HepG2 (cell line): ENCODE results near the gene SLC35B2. TPM values are rescaled to one million over a fixed set of nuclear protein-coding genes. Genes with fewer than 3 reads are reported as not detected.
A peak's percentile ranks its signal among the peaks of the same experiment; 100 is the strongest.

Experiments
- ARID3A ChIP-seq: IDR thresholded peaks from 2 replicates; pipeline ENCODE4 v1.6.1; 2012; ENCODE audit warnings: low read depth, low read length, improper control_type of control experiment
- CBX1 ChIP-seq: IDR thresholded peaks from one replicate; pipeline ENCODE4 v1.6.1; 2016; ENCODE audit warnings: antibody characterized with exemption, low read depth
- ETS1 ChIP-seq: sonication (generic); formaldehyde crosslinking; IDR thresholded peaks from 2 replicates; pipeline ENCODE4 v1.4.0; 2020; ENCODE audit warnings: missing genetic modification reagents
- HNF1A ChIP-seq, 2 experiments: sonication (generic) in 1 of 2; formaldehyde crosslinking in 1 of 2; IDR thresholded peaks; 2 replicates each; pipeline versions ENCODE4 v1.4.0 to v1.6.1; 2016 to 2020; ENCODE audit warnings: borderline replicate concordance in 1 of 2, low read depth in 1 of 2, mild to moderate bottlenecking in 1 of 2, missing genetic modification reagents in 1 of 2
- HOXA3 ChIP-seq: sonication (generic); formaldehyde crosslinking; IDR thresholded peaks from 2 replicates; pipeline ENCODE4 v1.5.0; 2020; ENCODE audit warnings: missing genetic modification reagents
- PAXIP1 ChIP-seq: sonication (generic); formaldehyde crosslinking; conservative IDR thresholded peaks from 2 replicates; pipeline ENCODE4 v1.4.0; 2020; ENCODE audit warnings: mild to moderate bottlenecking, missing genetic modification reagents, moderate library complexity
- RBM22 ChIP-seq: fragments of 200-400 bp; formaldehyde crosslinking; optimal IDR thresholded peaks from 2 replicates; pipeline ENCODE3; 2017; ENCODE audit warnings: mild to moderate bottlenecking, low read length, moderate library complexity
- TBP ChIP-seq: sonication (generic); formaldehyde crosslinking; IDR thresholded peaks from 2 replicates; pipeline ENCODE4 v1.5.0; 2020; ENCODE audit warnings: missing genetic modification reagents
- TCF7 ChIP-seq: sonication (generic); IDR thresholded peaks from 2 replicates; pipeline ENCODE4 v1.6.1; 2016; ENCODE audit warnings: antibody characterized with exemption, low read depth
- ZFP62 ChIP-seq: sonication (generic); formaldehyde crosslinking; IDR thresholded peaks from 2 replicates; pipeline ENCODE4 v1.4.0; 2020; ENCODE audit warnings: missing genetic modification reagents
- ZFX ChIP-seq: sonication (generic); formaldehyde crosslinking; IDR thresholded peaks from 2 replicates; pipeline ENCODE4 v1.4.0; 2020; ENCODE audit warnings: mild to moderate bottlenecking, low read depth, missing genetic modification reagents, moderate library complexity
- ZNF501 ChIP-seq: sonication (generic); formaldehyde crosslinking; IDR thresholded peaks from 2 replicates; pipeline ENCODE4 v1.5.1; 2020; ENCODE audit warnings: mild to moderate bottlenecking, moderate library complexity, missing genetic modification reagents
- ZNF512B ChIP-seq: sonication (generic); formaldehyde crosslinking; IDR thresholded peaks from 2 replicates; pipeline ENCODE4 v1.5.1; 2020; ENCODE audit warnings: missing genetic modification reagents, mild to moderate bottlenecking, borderline replicate concordance
- ZNF598 ChIP-seq: sonication (generic); formaldehyde crosslinking; IDR thresholded peaks from 2 replicates; pipeline ENCODE4 v1.5.1; 2020; ENCODE audit warnings: mild to moderate bottlenecking, missing genetic modification reagents, borderline replicate concordance
- polyA plus RNA-seq, 8 experiments: library from polyadenylated mRNA; depleted of rRNA in 3 of 8; stranded (reverse) in 7 of 8; unstranded in 1 of 8; fragments of >200 nt; fragmentation: Illumina TruSeq in 4 of 8; extraction: Trizol in 4 of 8; gene quantifications; 2 replicates each; pipeline versions ENCODE4 v1.2.1 to v1.2.3, GENCODE V29; 2011 to 2016; ENCODE audit warnings: low read depth in 4 of 8, missing spikeins in 1 of 8, mixed read lengths in 1 of 8; ENCODE audit not compliant: insufficient read depth in 1 of 8
- total RNA-seq, 5 experiments: library from RNA; depleted of rRNA; stranded (reverse); fragments of >200 nt; fragmentation: Illumina TruSeq; extraction: Trizol; gene quantifications; 2 replicates each; pipeline ENCODE4 v1.2.3, GENCODE V29; 2016; ENCODE audit warnings: low read depth in 1 of 5

The SLC35B2 gene
- total and polyA plus RNA-seq, 2 of the 13 experiments (the other 11 are each of a cell fraction or from before 2014, with no cell fraction given) = 61.1 to 148 TPM

GRCh38 chr6:44246663-44247337 lies 10.5 kb downstream of the SLC35B2 start, which contains the start of gene HSP90AB1 (continued):
- TF ChIP-seq HNF1A (IDR thresholded peaks at IDR 0.05; ENCODE audit: low read depth) = no peak
- 0 out of 2 replicates have a peak, but pooled peaks have one; percentile 16 for TF ChIP-seq HNF1A (CRISPR knock-in tag; IDR thresholded peaks at IDR 0.05; ENCODE audit: borderline replicate concordance)
- TF ChIP-seq ZFX (CRISPR knock-in tag) = peak; percentile 63; the same call in 1 of the 2 replicates
- TF ChIP-seq ETS1 (CRISPR knock-in tag) = peak; percentile 46
- TF ChIP-seq ARID3A = peak; percentile 10; the same call in 1 of the 2 replicates
- TF ChIP-seq ZNF512B (CRISPR knock-in tag) = no peak; the same call in 1 of the 2 replicates
- TF ChIP-seq ZFP62 (CRISPR knock-in tag) = no peak
- 0 out of 2 replicates have a peak, but pooled peaks have one; percentile 19 for TF ChIP-seq ZNF501
- TF ChIP-seq RBM22 = peak; percentile 88
- TF ChIP-seq TBP (CRISPR knock-in tag) = no peak
- TF ChIP-seq TCF7 = no peak
- peak; percentile 79 for TF ChIP-seq CBX1
- peak; percentile 59 for TF ChIP-seq PAXIP1 (CRISPR knock-in tag)
- TF ChIP-seq HOXA3 (CRISPR knock-in tag) = peak; percentile 86
- TF ChIP-seq ZNF598 (CRISPR knock-in tag) = peak; percentile 14; the same call in 1 of the 2 replicates
